ENCODE data around the gene MBD3.

MBD3 gene

GRCh38 chr19:1619703-1620102 lies 27.0 kb upstream of the MBD3 start:
- DNase-seq (ENCODE audit: low spot score) (no peak), FAIRE-seq (no peak)

- DNase-seq (ENCODE audit: low spot score) (no peak), FAIRE-seq (no peak)
Observed at GRCh38 chr19:1619094-1619439, 26.4 kb upstream of the MBD3 start.

- DNase-seq (ENCODE audit: low spot score) (peak; percentile 21), FAIRE-seq (no peak)
Observed at GRCh38 chr19:1618157-1619093, 25.8 kb upstream of the MBD3 start.

GRCh38 chr19:1616875-1617274 lies 24.2 kb upstream of the MBD3 start:
- no peak for FAIRE-seq

GRCh38 chr19:1616396-1616795 lies 23.7 kb upstream of the MBD3 start:
- no peak for DNase-seq (ENCODE audit: low spot score)
- FAIRE-seq = no peak

More at GRCh38 chr19:1616875-1617274, 24.2 kb upstream of the MBD3 start:
- DNase-seq (ENCODE audit: low spot score) = no peak

GRCh38 chr19:1615156-1615765 lies 22.6 kb upstream of the MBD3 start:
- DNase-seq (ENCODE audit: low spot score) = no peak
- FAIRE-seq = no peak

GRCh38 chr19:1613808-1614570 lies 21.3 kb upstream of the MBD3 start:
- DNase-seq (ENCODE audit: low spot score) (no peak), FAIRE-seq (no peak)

- no peak for FAIRE-seq
- DNase-seq (ENCODE audit: low spot score) = no peak
Observed at GRCh38 chr19:1613146-1613545, 20.5 kb upstream of the MBD3 start.

- no peak for DNase-seq (ENCODE audit: low spot score)
- FAIRE-seq = no peak
Observed at GRCh38 chr19:1612114-1613086, 19.7 kb upstream of the MBD3 start.

- DNase-seq (ENCODE audit: low spot score) = no peak
- no peak for FAIRE-seq
Observed at GRCh38 chr19:1611353-1611752, 18.7 kb upstream of the MBD3 start.

- FAIRE-seq (no peak), DNase-seq (ENCODE audit: low spot score) (no peak)
Observed at GRCh38 chr19:1610579-1610978, 17.9 kb upstream of the MBD3 start.

- FAIRE-seq = no peak
- no peak for DNase-seq (ENCODE audit: low spot score)
Observed at GRCh38 chr19:1609680-1610474, 17.2 kb upstream of the MBD3 start.

- DNase-seq (ENCODE audit: low spot score) (no peak), FAIRE-seq (no peak)
Observed at GRCh38 chr19:1609103-1609396, 16.4 kb upstream of the MBD3 start.

- DNase-seq (ENCODE audit: low spot score) (no peak), FAIRE-seq (no peak)
Observed at GRCh38 chr19:1608359-1609102, 15.9 kb upstream of the MBD3 start.

- no peak for DNase-seq (ENCODE audit: low spot score)
- no peak for FAIRE-seq
Observed at GRCh38 chr19:1606138-1606651, 13.5 kb upstream of the MBD3 start.

- peak; percentile 92 for DNase-seq (ENCODE audit: low spot score)
- peak; percentile 53 for FAIRE-seq
Observed at GRCh38 chr19:1605236-1606137, 12.8 kb upstream of the MBD3 start, which contains the start of gene UQCR11. Gene UQCR11, minus strand, starts transcription at chr19:1605462. Its CDS starts 53 bp downstream, at chr19:1605409.

GRCh38 chr19:1602091-1602707 lies 9.5 kb upstream of the MBD3 start:
- no peak for FAIRE-seq
- DNase-seq (ENCODE audit: low spot score) = no peak

- DNase-seq (ENCODE audit: low spot score) (no peak), FAIRE-seq (no peak)
Observed at GRCh38 chr19:1601613-1602064, 9.0 kb upstream of the MBD3 start.

All from RCC 7860 (cell line).